Rectal smooth muscle tissue (tissue), 1 donor: Measurements from ENCODE around the gene CNOT11.

Source experiments
- H3K27ac ChIP-seq: one replicate; pipeline ENCODE4 v1.7.0; 2013; ENCODE audit warnings: low read depth, low read length, inconsistent platforms
- H3K27me3 ChIP-seq: one replicate; pipeline ENCODE4 v1.7.0; 2013; ENCODE audit warnings: low read length; ENCODE audit not compliant: control insufficient read depth, insufficient read depth
- H3K36me3 ChIP-seq: one replicate; pipeline ENCODE4 v1.7.0; 2013; ENCODE audit warnings: low read length; ENCODE audit not compliant: control insufficient read depth, insufficient read depth
- H3K4me1 ChIP-seq: one replicate; pipeline ENCODE4 v1.7.0; 2013; ENCODE audit warnings: low read length; ENCODE audit not compliant: control insufficient read depth, insufficient read depth
- H3K4me3 ChIP-seq: one replicate; pipeline ENCODE4 v1.7.0; 2013; ENCODE audit warnings: low read length
- H3K9ac ChIP-seq: one replicate; pipeline ENCODE4 v1.7.0; 2013; ENCODE audit warnings: low read length

Gene CNOT11

DNA sequence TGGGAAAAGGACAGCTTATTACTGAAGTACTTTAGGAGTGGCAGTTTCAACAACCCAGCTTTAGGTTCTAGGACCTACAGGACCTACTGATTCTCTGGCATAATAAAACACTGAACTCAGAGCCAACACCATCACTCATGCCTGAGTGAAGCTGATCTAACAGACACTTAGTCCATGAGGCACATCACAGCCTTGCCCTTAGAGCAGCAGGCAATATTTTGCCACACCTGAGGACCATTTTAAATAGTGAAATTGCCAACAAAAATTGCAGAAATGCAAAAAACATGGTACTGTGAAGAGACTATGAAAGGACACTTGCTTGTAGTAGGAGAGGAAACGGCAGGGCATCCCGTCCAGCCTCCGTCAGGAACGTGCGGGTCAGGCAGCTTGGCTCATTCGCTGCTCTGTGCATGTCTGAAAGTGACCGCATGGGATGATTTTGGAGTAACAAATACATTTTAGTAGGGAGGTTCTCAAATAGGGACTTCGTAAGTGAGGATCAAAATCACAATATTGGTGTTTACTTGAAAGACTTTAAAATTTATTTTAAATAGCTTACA is 18.1 kb downstream of the CNOT11 start:
- Histone ChIP-seq H3K4me3 (no peak overlapping the region), H3K9ac (no peak overlapping the region), H3K36me3 (peaks cover 28% of the 10 kb centered on the region), H3K27me3 (no peaks in the 10 kb centered on the region), H3K4me1 (no peaks in the 10 kb centered on the region), H3K27ac (no peak overlapping the region)

DNA sequence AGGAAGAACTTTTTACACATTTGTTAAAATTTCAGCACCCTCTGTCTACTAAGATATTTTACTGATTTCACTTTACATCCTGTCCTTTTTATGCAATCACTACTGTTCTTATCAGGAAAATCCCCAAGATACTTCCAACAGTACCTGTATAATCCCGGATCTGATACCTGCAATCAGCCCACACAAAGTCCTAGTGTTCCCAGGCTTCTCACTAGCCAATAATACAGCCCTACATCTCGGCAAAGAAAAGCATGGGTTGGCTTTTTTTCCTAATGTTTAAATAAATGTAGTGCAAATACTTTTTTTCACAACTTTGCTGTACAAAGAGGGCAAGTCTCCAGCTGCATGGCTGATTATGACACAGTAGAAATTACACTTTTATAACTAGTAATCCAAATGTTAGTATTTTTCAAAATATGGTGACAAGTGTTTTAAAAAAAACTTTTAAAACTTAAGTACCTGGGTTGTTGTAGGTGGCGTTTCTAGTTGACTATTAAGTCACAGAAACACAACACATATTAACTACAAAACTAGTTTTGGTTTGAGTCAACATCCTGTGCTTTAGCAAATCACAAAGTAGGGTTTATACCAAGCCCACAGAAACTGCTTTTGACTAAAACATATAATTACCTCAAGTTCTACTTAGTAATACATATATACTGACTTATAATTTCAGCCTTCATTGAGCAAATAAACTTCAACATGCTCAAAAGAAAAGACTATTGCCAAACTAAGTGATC is 19.5 kb downstream of the CNOT11 start:
- Histone ChIP-seq H3K27ac (no peak overlapping the region), H3K27me3 (no peaks in the 10 kb centered on the region), H3K36me3 (peaks cover 27% of the 10 kb centered on the region)

DNA sequence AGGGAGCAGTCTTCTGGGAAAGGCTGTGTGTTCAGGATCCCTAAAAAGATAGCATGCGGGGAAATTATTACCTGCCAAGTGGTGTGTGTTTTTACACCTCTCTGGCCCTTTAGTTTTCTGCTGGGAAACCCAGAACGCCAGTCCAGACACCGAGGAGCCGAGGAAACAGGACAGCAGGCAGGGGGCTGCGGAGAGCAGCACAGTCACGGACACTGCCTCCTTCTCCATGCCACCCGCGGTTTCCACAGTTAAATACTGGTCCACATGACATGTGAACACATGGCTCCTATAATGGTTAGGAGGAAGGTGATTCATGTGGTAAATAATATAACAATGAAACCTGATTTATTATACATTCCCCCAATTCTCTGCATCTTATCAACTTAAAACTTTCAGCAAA is 20.4 kb downstream of the CNOT11 start:
- H3K36me3 ChIP-seq: peaks cover 25% of the 10 kb centered on the region
- no peak overlapping the region for H3K27ac ChIP-seq
- no peaks in the 10 kb centered on the region for H3K4me1 ChIP-seq
- no peak overlapping the region for H3K9ac ChIP-seq
- no peaks in the 10 kb centered on the region for H3K27me3 ChIP-seq
- H3K4me3 ChIP-seq: no peak overlapping the region

More for the DNA sequence above, 19.5 kb downstream of the CNOT11 start:
- no peak overlapping the region for H3K9ac ChIP-seq
- H3K4me1 ChIP-seq: no peaks in the 10 kb centered on the region
- H3K4me3 ChIP-seq: no peak overlapping the region

DNA sequence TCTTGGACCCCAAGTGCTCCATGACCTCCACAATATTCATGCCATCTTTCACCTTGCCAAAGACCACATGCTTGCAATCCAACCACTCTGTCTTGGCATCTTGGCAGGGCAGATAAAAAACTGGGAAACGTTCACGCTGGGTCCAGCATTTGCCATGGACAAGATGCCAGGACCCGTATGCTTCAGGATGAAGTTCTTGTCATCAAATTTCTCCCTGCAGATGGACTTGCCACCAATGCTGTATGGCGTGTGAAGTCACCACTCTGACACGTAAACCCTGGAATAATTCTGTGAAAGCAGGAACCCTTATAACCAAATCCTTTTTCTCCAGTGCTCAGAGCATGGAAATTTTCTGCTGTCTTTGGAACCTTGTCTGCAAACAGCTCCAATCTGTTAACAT is 21.5 kb downstream of the CNOT11 start:
- Histone ChIP-seq H3K4me1 (no peaks in the 10 kb centered on the region), H3K36me3 (peaks cover 26% of the 10 kb centered on the region), H3K27me3 (no peaks in the 10 kb centered on the region), H3K9ac (no peak overlapping the region), H3K4me3 (no peak overlapping the region), H3K27ac (no peak overlapping the region)

DNA sequence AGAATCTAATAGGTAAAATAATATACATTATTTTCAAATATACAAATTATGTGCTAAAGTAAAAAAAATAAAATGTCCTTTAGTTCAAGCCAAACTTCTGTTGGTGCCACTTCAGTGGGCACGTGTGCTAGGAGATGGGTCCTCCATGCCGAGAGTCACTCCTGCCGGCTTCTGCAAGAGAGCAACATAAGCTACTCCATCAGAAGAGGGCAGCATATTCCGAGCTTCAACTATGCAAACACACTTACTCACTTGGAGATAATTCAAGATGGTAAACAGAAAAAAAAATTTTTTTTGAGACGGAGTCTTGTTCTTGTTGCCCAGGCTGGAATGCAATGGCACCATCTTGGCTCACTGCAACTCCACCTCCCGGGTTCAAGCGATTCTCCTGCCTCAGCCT is 24.4 kb downstream of the CNOT11 start:
- Histone ChIP-seq H3K27me3 (no peaks in the 10 kb centered on the region), H3K36me3 (peaks cover 26% of the 10 kb centered on the region)

DNA sequence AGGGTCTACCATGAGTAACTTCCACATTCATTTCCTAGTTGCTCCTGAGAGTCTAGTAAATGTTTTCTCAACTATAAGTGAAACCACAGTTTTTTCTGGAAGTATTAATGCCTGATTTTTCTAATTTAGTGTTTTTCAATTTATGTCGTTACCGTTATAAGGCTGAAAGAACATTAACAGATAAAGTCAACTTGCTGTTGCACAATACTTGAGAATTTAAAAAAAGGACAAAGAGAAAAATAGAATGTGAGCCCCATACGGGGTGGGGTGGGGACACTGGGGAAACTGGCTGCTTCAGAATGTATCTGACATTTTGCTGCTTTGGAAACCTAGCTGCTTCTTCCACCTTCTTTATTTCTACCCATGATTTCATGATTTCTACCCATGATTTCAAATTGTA is 26.2 kb downstream of the CNOT11 start:
- no peak overlapping the region for H3K4me3 ChIP-seq
- peaks cover 23% of the 10 kb centered on the region for H3K36me3 ChIP-seq
- no peak overlapping the region for H3K27ac ChIP-seq
- H3K9ac ChIP-seq: no peak overlapping the region
- no peaks in the 10 kb centered on the region for H3K27me3 ChIP-seq
- no peaks in the 10 kb centered on the region for H3K4me1 ChIP-seq

More for the DNA sequence above, 24.4 kb downstream of the CNOT11 start:
- Histone ChIP-seq H3K4me1 (no peaks in the 10 kb centered on the region), H3K4me3 (no peak overlapping the region), H3K27ac (no peak overlapping the region), H3K9ac (no peak overlapping the region)

DNA sequence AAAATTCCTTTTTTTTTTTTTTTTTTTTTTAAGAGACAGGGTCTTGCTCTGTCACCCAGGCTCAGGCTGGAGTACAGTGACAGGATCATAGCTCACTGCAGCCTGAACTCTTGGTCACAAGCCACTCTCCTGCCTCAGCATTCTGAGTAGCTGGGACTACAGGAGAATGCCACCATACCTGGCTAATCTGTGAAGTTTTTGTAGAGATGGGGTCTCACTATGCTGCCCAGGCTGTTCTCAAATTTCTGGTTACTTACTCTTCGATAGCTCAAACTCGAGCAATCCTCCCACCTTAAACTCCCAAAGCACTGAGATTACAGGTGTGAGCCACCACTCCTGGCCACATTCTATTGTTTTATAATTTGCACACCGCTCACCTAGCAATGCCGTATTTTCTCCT is 28.8 kb downstream of the CNOT11 start:
- H3K36me3 ChIP-seq: peaks cover 22% of the 10 kb centered on the region

DNA sequence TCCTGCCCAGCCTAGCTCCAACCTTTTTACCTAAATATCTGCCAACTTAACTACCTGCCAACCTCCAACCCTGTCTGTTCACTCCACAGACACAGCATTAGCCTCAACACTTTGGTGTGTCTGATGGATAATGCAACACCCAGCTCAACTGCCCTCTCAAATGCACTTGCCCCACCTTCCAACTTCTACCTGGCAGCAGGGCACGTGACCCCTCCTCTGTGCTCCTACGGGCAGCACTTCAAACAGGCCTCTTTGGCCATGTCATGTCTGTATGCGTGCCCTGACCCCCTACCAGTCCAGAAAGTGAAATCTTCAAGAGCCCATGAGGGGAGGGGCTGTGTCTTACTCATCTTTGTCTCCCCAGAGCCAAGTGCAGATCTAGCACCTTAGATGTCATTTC is 30.3 kb downstream of the CNOT11 start:
- no peak overlapping the region for H3K4me3 ChIP-seq
- peaks cover 27% of the 10 kb centered on the region for H3K36me3 ChIP-seq
- no peak overlapping the region for H3K27ac ChIP-seq
- no peak overlapping the region for H3K9ac ChIP-seq
- no peaks in the 10 kb centered on the region for H3K4me1 ChIP-seq
- H3K27me3 ChIP-seq: no peaks in the 10 kb centered on the region

More for the DNA sequence above, 28.8 kb downstream of the CNOT11 start:
- Histone ChIP-seq H3K4me1 (no peaks in the 10 kb centered on the region), H3K4me3 (no peak overlapping the region), H3K27ac (no peak overlapping the region), H3K27me3 (no peaks in the 10 kb centered on the region), H3K9ac (no peak overlapping the region)

DNA sequence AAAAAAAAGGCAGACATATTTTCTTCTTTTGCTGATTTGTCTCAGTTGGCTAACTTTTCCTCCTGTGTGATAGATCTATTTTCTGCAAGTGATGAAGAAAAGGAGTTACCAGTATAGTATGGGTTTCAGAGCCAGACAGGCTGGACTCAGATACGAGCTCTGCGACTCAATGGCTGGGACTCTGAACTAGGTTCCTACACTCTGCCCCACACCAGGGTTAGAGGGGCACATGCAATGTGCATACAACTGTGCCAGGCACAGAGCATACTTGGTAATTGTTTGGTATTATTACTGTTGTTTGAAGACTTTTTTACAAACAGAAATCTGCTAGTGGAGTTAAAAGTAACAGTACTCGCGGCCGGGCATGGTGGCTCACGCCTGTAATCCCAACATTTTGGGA is 34.0 kb downstream of the CNOT11 start:
- H3K36me3 ChIP-seq: peaks cover 21% of the 10 kb centered on the region
- H3K9ac ChIP-seq: no peak overlapping the region
- no peaks in the 10 kb centered on the region for H3K27me3 ChIP-seq
- H3K27ac ChIP-seq: no peak overlapping the region
- H3K4me1 ChIP-seq: no peaks in the 10 kb centered on the region
- no peak overlapping the region for H3K4me3 ChIP-seq

DNA sequence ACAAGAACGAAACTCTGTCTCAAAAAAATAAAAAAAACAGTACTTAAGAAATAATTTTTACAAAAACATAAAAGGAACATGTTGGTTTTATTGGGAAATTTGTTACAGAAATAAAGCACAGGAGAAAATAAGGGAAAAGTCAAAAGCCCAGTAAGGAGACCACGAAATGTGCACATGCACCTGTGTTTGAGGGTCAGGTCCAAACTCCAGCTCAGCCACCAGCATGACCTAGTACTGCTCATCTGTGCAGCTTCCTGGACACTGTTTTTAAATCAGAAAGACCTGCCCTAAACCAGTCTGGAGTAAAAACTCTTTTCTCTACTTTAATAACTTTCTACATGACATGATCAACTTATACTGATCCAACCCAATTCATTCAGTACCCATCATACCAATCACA is 34.6 kb downstream of the CNOT11 start:
- Histone ChIP-seq H3K4me1 (no peaks in the 10 kb centered on the region), H3K27me3 (no peaks in the 10 kb centered on the region), H3K36me3 (peaks cover 18% of the 10 kb centered on the region), H3K9ac (no peak overlapping the region), H3K27ac (no peak overlapping the region), H3K4me3 (no peak overlapping the region)

DNA sequence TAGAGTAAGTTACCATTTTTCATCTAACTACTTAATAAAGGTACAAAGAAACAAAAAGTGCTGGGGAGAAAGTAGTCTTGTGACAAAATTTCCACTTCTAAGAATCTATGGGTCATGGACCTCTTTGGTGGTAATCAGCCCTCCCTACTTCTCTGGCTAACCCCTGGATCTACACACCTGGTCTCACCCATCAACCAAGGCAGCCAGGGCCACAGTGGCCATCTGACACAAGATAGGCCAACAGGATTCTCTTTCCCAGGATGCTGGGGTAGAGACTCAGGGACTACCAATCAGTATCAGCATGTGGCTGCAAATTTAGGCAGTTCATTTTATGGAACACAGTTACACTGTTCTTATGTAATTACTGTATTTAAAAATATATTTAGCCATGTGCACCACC is 38.0 kb downstream of the CNOT11 start:
- Histone ChIP-seq H3K36me3 (peaks cover 13% of the 10 kb centered on the region), H3K4me1 (no peaks in the 10 kb centered on the region)

DNA sequence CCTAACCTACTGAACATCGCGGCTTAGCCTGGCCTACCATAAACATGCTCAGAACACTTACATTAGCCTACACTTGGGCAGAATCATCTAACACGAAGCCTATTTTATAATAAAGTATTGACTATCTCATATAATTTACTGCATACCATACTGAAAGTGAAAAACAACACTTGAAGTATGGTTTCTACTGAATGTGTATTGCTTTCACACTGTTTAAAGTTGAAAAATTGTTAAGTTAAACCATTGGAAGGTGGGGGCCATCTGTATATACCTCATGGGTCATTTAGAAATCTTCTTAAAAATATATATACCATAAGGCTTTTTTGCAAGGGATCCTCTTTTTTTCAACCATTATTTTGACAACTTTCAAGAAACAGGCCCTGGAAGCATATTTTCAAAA is 39.3 kb downstream of the CNOT11 start:
- no peak overlapping the region for H3K4me3 ChIP-seq
- H3K27ac ChIP-seq: no peak overlapping the region
- no peak overlapping the region for H3K9ac ChIP-seq
- H3K27me3 ChIP-seq: no peaks in the 10 kb centered on the region
- peaks cover 10% of the 10 kb centered on the region for H3K36me3 ChIP-seq
- no peaks in the 10 kb centered on the region for H3K4me1 ChIP-seq

More for the DNA sequence above, 38.0 kb downstream of the CNOT11 start:
- no peak overlapping the region for H3K27ac ChIP-seq
- no peak overlapping the region for H3K9ac ChIP-seq
- no peaks in the 10 kb centered on the region for H3K27me3 ChIP-seq
- H3K4me3 ChIP-seq: no peak overlapping the region

DNA sequence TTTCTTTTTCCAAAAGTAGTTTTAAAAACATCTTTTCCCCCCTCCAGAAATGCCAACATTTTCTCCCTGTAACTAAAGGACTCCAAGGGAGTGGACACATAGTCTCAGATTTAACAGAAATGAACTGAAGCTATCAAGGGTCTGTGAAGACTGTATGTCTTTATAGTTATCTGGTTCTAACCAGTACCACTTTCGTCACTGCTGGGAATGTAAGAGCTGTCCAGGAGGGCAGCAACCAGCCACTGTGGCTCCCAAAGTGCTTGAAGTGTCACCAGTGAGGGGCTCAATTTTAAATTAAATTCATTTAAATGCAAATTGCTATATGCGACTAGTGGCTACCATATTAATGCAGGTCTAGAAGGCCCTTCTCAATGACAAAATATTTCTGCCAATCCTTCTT is 40.9 kb downstream of the CNOT11 start:
- no peaks in the 10 kb centered on the region for H3K27me3 ChIP-seq
- no peak overlapping the region for H3K4me3 ChIP-seq
- H3K36me3 ChIP-seq: peaks cover 3% of the 10 kb centered on the region
- H3K27ac ChIP-seq: no peak overlapping the region
- no peaks in the 10 kb centered on the region for H3K4me1 ChIP-seq
- no peak overlapping the region for H3K9ac ChIP-seq
